Middle frontal gyrus (tissue), 1 donor: ENCODE results near the gene SYPL1.

ENCODE experiments used
- DNase-seq: peaks from one replicate; pipeline ENCODE4 v3.0.0-alpha.2; 2015; ENCODE audit warnings: low spot score; ENCODE audit errors: extremely low spot score

SYPL1 gene

DNA sequence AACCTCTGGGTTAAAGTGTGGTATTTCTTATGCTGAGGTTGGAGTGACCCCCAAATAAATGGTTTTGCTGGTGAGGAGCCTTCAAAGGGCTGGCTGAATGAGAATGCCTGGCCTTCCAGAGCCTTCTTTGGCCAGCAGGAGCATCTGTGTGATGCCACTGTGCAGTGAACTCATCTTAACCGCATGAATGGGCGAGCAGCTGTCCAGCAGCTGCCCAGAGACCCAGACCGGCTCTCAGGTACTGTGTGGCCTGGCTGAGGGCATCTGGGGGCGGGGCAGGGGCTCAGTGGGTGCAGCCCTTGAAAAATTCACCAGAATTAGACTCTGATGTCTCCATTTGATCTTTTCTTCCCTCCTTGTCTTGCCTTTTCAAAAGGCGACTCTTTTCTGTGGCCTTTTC, 59.0 kb downstream of the SYPL1 start:
- no peak for DNase-seq

GRCh38 chr7:106052681-106053080, 59.4 kb downstream of the SYPL1 start:
- DNase-seq = no peak

GRCh38 chr7:106050746-106051117, 61.4 kb downstream of the SYPL1 start:
- DNase-seq = no peak

DNA sequence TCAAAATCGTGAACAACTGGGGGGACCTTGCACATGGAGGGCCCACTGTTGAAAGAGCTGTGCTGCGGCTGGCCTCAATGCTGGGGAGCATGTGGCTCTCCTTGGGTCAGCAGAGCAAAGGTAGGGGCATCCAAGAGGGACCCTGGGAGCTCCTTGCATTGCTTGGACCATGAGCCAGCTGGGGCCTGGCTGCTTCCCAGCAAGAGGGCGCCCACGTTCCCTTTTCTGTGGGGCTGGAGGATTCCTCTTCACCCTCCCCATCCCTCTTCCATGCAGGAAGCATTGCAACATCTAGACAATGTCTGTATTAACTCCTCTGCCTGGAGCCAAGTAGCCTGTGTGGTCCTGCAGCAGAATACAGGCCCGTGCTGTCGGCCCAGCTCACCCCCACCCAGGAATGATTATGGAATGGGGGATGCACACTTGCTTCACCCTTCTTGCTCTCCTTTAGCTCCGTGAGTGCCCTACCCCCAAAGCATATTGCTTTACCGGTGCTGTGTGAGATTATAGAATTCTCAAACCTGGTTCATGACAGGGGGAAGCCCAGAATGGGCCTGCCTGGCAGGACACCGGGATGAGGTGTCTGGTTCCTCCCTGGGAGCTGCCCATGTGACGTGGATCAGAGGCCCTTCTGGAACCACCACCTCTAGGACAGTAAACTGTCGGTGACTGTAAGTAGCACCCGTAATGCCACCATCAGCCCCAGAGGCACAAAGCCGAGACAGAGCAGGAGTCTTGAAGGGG, 61.9 kb downstream of the SYPL1 start:
- DNase-seq = no peak

DNA sequence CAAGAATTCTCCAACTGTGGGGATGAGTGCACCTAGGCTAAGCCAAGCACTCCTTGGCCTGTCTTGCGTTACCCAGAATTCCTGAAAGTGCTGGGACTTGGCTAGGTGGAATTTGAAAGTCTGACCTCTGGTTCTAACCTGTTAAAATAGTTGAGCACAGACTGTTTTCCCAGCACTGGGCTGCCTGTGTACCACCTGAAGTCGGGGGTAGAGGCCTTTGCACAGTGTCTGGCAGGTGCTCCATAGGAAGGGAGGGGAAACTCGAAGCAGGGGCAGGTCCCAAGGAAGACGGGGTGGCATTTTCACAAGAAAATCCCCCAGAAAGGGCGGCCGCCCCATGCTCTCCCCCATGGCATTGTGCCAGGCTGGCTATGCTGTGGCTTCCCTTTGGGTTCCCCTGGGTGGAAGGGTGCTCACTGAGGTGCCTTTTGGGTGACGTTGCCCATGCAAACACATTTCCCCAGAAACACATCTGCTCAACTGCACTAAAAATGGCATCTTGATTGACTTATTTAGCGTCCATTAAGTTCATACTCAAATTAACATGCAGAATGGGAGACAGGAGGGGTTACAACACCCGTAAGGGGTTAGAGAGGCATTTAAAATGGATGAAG, 62.9 kb downstream of the SYPL1 start:
- no peak for DNase-seq

- no peak for DNase-seq
These were observed 63.4 kb downstream of the SYPL1 start for GRCh38 chr7:106048706-106049020.

DNA sequence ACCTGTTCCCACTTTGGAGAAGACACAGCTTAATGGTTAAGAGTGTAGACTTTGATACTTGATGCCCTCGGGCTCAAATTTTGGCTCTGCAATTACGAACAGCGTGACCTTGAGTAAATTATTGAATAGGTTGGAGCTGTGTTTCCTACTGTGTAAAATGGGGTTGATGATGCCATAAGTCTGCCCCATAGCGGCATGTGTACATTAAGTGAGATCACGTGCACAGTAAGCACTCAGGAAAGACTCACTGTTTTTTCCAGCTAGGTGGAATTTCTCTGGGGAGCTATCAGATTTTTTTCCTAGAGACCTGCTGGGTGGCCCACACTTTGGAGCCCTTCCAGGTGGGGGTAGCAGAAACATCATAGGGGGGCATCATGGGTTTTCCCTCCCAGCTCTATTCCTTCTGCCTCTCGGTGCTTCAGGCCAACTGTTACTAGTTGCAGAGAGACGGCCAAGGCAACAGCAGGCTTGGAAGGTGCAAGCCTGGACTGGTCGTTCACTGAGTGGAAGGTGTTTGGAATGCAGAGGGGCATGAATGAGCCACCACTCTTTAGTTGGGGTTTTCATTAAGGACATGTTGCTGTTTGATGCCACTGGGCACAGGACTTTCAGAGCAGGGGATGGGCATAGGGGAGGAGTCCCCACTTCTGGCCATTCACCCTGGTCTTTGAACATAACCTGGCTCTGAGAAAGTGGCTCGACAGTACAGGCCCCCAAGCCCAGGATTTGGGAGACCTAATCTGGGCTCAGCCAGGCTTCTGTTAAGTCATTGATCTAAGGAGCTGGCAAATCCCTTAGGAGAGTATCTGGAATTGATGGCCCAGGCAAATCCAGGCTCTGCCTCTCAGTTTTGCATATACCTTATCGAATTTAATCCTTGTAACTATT, 64.0 kb downstream of the SYPL1 start:
- no peak for DNase-seq

GRCh38 chr7:106047184-106047583, 64.9 kb downstream of the SYPL1 start:
- DNase-seq = no peak

GRCh38 chr7:106045586-106045985, 66.5 kb downstream of the SYPL1 start:
- no peak for DNase-seq

DNA sequence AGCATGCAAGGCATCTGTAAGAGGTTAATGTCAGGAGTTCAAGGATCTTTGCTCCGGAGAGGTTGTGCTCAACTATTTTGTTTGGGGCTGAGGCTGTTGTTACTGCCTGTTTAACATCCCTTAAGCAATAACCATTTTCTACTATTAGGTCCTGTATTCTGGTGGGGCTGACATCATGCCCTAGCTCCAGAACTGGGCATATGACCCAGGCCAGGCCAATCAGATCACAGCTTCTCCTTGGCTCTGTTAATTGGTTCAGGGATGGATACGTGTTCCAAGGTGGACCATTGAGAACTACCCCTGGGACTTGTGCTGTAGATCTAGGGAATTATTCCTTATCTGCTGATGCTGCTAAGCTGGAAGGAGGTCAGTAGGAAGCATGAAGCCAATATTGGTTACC, 67.0 kb downstream of the SYPL1 start:
- DNase-seq = no peak

DNA sequence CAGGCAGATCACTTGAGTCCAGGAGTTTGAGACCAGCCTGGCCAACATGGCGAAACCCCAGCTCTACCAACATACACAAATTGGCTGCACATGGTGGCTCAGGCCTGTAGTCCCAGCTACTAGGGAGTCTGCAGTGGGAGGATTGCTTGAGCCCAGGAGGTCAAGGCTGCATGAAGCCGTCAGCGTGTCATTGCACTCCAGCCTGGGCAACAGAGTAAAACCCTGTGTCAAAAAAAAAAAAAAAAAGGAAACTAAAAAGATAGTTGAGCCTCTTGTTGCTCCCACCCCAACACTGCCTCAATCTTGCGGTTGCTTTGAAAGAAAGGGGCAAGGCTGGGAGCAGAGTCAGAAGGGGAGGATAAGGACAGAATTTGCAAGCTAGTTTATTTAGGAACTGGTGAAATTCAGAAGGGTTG, 69.9 kb downstream of the SYPL1 start:
- DNase-seq = no peak

- no peak for DNase-seq
These were observed 70.9 kb downstream of the SYPL1 start for GRCh38 chr7:106041140-106041717.
